CD4-positive, alpha-beta T cell treated with Interleukin-6 for 4 hours (primary cell): Measurements from ENCODE around the gene UBAC1.
"Not testable (repeated sequence)": the region's sequence is repeated elsewhere in the genome, so short reads cannot be mapped to it uniquely, and the experiment has no call there.

Source experiments
- DNase-seq: peaks from one replicate; pipeline ENCODE4 v3.0.0-alpha.2; 2020; ENCODE audit warnings: mixed read lengths

UBAC1 gene

DNA sequence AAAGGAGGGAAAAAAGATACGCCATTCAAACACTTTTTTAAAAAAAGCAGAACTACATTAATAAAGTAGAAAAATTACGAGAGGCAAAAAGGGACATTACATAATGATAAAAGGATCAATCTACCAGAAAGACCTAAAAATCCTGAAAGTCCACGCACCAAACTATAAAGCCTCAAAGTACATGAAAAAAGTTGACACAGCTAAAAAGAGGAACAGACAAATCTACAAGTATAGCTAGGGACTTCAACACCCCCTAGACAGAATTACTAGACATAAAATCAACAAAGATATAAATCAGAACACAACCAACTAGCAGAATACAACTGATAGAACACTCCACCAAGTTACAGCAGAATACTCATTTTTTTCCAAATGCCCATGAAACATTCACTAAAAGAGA lies 65.0 kb downstream of the UBAC1 start:
- DNase-seq: no peak

DNA sequence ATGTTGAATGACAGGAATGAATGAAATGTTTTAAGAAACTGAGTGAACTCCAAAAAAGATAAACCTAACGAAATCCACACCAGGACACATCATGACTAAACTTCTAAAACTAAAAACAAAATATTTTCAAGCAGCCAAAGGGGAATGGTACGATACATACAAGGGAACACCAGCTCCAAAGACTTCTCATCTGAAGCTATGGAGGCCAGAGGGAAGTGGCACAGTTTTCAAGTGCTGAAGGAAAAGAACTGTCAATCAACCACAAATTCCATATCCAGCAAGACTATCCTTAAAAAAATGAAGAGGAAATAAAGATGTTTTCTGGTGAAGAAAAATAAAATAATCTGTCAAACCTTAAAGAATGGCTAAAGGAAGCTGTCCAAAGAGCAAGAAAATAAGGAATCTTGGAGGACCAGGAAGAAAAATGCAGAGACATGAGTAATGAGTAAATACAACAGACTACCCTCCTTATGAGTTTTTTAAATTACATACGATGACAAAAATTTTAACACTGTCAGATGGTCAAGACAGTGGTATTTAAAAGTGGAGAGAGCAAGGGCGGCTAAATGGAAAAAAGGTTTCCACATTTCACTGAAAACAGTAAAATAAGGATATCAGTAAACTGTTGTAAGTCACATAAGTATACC lies 65.8 kb downstream of the UBAC1 start:
- no peak for DNase-seq

DNA sequence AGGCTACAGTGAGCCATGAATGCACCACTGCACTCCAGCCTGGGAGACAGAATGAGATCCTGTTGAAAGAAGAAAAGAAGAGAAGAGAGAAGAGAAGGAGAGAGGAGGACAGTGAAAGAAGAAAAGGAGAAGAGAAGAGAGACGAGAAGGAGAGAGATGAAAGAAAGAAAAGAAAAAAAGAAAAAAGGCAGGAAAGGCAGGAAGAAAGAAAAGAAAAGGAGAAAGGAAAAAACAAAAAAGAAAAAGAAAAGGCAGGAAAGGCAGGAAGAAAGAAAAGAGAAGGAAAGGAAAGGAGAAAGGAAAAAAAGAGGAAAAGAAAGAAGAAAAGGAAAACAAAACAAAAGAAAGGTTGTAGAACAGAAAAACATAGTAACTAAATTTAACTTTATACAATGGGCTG lies 68.1 kb downstream of the UBAC1 start:
- DNase-seq: no peak

DNA sequence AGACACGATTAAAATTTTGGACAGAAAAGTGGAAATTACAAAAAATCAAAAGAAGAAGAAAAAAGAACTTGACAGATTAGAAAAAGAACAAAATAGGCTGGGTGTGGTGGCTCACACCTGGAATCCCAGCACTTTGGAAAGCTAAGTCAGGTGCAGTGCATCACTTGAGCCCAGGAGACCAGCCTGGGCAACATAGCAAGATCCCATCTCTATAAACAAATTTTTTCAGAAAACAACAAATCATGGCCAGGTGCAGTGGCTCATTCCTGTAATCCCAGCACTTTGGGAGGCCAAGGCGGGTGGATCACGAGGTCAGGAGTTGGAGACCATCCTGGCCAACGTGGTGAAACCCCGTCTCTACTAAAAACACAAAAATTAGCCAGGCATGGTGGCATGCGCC lies 68.8 kb downstream of the UBAC1 start:
- DNase-seq: not testable (repeated sequence)

DNA sequence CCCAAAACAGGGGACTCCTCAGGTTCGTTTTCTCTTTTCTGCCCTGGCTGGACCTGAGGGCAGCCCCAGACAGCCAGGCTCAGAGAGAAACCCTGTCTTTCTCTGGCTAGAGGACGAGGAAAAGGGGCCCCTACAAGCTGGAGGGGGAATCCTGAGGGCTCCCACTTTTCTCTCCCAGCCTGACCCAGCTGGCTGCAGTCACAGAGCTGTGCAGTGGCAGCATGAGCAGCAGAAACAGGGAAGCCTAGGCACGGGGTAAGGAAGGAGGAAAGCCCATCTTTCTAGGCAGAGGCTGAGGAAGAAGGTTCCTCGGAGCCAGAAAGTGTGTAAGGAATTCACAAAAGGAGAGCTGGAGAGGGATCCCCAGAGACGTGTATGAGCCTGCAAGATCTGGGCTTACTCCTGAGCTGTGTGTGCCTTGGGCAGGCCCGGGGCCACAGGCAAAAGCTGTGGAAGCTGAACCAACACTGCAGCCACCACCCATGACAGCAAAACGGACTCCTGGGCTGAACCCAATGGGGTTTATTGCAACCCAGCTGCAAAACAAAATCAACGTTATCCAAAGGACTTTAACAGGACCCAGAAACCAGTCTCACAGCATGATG lies 70.0 kb downstream of the UBAC1 start:
- no peak for DNase-seq

DNA sequence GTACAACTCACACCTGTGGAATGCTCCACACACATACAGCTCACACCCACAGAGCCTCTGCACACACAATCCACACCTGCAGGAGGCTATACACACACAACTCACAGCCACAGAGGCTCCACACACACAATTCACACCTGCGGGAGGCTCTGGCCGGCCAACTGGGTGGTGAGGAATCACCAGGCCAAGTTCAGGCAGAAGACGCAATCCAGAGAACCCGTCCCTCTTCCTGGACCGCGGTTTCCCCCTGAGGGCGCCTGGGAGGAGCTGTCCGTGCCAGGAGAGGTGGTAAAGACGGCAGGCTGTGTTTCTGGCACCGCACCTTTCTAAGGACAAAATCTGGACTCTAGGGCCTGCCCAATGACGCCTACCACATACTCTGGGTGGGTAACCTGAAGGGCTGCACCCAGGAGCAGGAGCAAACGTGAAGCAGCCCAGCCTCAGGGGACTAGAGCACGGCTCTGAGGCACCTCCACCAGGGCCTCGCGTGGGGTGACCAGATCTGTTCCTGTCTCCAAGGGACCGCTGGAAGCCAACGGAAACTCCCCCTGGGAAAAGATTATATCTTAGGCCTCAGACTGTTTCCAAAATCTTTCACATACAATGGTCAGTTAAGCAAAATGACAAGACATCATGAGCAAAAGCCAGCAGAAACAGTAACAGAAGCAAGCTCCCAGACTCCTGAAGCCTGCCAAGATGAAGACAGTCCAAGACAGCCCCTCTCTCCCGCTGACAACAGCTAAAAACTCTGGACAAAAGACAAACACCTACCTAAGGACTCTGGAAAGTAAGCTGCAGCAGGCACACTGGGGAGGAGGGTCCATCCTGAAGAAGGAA lies 70.8 kb downstream of the UBAC1 start:
- DNase-seq: no peak

DNA sequence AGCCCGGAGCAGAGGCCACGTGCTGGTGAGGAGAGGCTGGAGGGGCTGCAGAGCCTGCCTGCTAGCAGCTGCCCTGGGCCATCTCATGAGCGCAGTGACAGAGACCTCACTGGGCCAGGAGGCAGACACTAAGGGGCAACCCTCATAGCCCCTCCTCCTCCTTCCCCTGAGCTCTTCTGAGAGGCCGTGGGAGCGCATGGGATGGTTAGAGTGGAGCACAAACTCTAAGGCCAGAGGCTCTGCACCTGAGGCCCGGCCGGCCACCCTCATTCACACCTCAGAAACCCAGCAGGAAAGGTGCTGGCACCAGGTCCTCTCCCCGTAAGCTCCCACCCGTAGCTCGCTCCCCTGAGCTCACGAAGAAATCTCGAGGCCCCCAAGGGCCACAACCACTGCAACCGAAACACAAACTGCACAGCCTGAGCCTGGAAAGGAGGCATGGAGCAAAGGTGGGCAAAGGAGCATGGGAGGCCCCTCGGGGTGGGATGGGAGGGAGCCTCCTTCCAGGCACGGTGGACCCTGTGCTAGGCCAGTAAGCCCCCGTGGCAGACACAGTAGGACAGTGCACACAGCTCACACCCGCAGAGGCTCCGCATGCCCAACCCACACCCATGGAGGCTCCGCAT lies 71.5 kb downstream of the UBAC1 start:
- no peak for DNase-seq

DNA sequence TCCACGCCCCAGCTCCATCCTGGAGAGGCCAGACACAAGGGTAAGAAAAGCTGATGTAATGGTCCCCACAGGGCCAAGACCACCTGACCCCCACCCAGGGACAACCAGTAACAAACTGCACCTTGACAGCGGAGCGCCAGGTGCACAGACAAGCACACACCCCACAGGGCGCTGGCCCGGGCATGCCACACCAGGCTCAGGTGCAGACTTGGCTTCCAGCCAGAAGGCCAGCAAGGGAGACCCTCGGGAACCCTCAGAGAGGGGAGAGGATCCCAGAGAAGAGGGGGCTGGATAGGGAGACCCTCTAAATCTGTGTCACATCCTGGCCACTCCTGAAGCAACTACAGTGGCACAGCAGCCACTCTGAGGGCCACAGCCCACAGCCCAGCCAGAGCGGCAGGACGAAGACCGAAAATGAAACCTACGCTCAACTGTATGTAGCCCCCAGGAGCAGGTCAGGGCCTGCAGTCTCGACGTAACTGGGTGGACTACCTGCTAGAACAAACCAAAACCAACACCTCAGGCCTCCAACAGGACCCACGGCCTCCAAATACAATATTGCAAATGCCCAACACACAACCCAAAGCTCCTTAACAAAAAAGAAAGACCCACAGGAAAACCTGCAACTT lies 72.3 kb downstream of the UBAC1 start:
- DNase-seq: no peak

DNA sequence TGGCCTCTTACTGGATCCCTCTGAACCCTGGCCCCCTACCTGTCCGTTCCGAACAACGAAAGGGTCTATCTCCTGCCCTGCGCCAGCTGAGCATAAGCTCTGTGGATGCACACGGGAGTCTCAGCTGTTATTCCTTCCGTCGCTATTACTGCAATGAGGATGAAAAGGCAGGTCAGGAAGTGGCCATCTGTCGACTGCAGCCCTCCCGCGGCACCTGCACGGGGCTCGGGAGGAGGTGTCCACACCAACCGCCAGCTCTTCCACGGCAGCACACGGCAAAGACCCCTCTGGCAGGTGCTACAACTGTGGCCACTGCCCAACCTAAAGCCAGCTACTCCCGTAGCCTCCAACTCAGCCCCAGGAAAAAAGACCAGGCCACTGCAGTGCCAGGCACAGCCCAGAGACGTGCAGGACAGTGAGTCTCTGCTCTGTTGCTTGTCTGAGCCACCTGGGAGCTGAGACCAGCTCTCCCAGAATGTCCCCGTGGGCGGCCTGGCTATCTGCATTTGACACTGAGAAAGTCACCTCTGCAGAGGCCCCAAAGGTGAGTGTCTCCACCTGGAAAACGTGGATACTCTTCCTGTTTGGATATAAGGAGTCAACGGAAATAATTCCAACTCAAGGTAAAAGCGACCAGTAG lies 72.9 kb downstream of the UBAC1 start:
- no peak for DNase-seq

DNA sequence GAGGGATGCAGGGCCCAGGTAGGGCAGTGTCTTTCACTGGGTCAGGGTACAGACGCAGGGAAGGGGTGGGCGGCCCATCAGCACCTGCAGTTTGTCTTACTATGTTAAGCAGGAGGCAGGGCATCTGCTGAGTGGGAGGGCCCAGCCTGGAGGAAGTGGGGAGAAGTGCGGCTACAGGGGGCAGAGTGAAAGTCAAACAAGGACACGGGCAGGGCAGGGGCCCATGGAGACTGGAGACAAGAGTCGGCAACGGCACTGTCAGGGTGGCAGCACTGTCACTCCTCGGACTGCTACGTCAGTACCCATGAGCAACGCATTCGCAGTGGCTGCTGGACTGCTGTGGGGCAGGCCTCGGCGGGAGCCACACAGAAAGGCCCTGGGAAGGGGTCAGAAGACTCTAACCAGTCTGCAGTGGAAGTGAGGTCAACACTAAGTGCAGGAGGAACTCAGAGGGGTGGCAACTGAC lies 73.6 kb downstream of the UBAC1 start:
- DNase-seq: peak; percentile 64

DNA sequence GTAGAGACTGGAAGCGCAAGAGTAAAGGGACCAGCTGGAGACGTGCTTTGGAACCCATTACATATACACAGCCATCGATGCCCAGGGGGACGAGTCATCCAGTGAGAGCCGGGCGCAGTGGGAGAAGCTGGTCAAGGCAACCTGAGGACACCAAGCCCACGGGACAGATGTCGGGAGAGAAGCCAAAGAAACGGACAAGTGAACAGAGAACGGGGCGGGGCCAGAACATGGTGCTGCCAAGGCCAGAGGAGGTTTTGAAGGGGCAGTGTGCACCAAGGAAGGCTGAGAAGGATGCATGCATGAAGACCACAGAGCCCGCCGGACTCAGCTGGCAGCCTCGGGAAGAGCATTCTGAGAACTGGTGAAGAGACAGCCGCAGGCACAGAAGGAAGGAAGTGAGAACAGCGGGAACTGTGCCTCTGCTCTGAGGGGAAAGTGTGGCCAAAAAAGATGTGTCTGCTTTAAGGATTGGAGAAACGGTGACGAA lies 74.1 kb downstream of the UBAC1 start:
- DNase-seq: no peak

DNA sequence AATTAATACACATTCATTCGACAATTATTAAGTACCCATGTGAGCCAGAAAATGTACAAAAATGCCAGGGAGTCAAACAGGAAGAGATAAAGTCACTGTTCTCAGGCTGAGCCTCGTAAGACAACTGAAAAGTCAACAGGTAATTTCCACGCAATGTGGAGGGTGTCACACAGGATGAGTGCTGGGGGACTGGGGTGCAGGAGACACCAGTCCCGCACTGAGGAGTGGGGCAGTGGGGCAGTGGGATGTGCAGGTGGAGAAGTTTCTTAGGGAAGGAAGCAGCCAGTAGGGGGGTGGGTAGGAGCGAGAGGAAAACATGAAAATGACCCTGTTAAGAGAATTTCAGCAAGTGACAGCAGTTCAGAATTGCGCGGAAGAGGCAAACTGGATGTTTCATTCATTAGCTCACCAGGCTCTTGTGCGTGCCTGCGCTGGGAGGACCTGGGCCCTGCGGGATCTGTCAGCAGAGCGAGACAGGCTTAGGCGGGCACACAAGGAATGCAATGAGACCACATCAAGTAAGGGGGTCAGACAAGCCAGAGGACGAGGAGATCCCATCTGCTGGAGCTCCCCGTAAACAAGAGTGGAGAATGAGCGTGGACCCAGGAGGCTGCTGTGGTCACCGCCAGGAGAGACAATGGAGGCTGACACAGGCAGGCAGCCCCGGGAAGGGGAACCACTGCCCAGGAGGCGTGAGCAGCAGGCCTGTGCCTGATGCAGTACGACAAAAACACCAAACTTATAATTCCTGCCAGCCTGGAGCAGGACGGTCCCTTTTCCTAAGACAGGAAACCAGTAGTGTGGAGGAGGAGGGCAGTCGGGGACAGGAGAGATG lies 74.8 kb downstream of the UBAC1 start:
- no peak for DNase-seq

DNA sequence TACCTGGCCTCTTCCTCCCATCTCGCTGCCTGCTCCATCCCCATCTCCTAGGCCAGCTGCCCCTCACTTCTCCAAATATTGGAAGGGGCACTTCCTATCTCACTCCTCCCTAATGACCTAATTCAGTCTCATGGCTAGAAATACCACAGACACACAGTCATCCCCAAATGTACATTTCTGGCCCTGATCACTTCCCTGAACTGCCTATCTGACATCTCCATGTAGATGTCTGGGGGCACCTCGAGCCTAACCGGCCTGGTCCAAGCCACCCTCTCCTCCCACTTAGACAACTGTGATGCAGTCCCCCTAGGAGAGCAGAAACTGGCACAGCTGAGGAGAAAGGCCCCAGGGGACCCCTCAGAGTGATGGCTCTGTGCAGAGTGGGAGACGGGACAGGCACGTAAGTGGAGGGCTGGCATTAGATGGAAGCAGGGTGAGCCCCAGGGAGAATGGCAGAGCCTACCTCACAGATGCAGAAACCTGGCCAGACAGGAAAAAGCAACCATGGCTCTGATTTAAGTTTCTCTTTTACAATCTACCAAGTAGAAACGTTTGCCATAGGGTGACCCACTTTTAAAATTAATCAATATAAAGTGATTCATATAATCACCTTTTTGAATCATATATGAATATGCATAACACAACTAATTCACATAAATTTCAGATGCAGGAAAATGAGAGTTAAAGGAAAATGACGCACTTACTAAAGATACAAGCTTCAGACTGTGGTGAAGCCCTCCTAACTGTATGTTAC lies 75.9 kb downstream of the UBAC1 start:
- no peak for DNase-seq

DNA sequence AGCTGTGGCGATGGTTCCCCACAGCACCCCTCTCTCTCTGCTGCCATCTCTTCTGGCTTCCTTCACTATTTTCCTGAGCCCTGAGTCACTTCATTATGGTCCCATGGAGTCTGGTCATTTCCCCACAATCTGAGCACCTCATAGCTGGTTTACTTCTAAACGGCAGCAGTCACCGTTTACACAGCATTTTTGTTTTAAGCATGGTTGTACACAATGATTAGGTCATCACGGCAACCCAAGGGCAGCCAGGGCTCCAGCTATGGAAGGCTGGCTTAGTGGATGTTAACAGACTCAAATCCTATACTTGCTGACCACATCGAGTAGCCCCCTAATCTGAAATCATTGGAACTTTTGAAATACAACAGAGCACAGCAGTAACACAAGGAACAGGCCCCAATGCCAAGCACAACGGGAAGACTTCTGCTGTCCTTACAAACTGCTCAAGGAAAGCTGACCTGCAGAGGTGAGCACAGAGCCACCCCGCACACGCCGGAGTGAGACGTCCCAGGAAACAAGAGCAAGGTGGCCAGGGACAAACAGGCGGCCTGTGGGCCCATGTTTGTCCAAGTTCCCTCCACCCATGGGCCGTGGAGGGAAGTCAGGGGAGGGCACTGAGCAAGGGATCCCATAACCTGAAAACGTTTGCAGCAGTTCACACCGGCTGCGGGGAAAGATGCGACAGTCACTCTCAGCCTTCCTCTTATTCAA lies 76.7 kb downstream of the UBAC1 start:
- no peak for DNase-seq

DNA sequence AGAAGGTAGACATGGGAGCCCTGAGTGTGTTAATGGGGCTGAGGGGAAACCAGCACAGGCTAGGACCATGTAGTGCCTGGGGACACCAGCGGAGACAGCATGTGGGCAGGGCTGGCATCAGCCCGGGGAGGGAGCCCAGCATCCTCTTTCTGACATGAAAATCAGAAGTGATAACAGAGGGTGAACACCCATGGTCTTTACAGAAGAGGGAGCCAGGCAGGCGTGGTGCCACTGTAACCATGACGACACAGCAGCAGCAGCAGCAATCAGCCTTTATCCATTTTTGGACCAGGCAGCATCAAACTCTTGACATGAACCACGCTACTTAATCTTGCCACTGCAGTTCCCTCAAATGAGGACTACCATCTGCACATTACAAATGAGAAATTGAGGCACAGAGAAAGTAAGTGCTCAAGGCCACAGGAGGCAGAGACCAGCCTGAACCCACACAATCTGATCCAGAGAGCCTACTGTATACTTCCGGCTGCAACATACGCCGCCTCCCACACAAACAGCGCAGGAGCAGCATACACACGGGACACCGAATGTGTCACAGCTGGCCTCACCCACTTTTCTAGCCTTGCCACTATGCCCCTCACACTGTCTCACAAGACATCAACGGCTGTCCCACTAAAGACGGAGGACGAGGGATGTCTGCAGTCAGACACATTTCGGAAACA lies 77.6 kb downstream of the UBAC1 start:
- DNase-seq: peak; percentile 15
